ENCODE measurements around the gene LURAP1L. TPM values are rescaled to one million over a fixed set of nuclear protein-coding genes. Genes with fewer than 3 reads are reported as not detected.

The LURAP1L gene
- total and polyA plus RNA-seq, 9 donors, result 1.7 to 10.8 (median 4.2) TPM

DNA sequence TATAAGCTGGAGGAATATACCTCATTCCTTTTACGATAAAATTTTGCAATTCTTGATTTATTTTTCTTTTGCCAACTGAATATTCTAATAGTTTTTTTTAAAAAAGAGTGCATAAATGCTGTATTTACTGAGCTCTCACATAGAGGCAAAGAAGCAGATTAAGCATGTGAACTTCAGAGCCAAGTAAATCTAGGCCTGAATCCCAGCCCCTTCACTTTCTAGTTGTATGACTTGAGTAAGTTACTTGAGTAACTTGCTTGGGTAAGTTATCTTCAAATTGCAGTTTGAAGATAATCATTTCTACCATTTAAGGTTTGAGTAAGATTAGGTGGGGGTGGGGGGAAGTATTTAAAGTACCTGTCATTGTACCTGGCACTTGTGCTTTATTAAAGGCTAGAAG, 21.8 kb downstream of the LURAP1L start:
- no peaks in the 10 kb centered on the region for H3K9me3 ChIP-seq
- WGBS, 3 donors, result 44 to 79% (median 69%) methylated on average over 1 of the region's 1 CpG
- H3K27ac ChIP-seq, result no peak overlapping the region
- no peaks in the 10 kb centered on the region for H3K27me3 ChIP-seq
- intact Hi-C loops (cut with DNase I), result no loop called here
- H3K36me3 ChIP-seq, result no peaks in the 10 kb centered on the region
- TF ChIP-seq POLR2A (IDR thresholded peaks at IDR 0.05) (no peak), EP300 (IDR thresholded peaks at IDR 0.05) (no peak)
- TF ChIP-seq, protein P1, sequence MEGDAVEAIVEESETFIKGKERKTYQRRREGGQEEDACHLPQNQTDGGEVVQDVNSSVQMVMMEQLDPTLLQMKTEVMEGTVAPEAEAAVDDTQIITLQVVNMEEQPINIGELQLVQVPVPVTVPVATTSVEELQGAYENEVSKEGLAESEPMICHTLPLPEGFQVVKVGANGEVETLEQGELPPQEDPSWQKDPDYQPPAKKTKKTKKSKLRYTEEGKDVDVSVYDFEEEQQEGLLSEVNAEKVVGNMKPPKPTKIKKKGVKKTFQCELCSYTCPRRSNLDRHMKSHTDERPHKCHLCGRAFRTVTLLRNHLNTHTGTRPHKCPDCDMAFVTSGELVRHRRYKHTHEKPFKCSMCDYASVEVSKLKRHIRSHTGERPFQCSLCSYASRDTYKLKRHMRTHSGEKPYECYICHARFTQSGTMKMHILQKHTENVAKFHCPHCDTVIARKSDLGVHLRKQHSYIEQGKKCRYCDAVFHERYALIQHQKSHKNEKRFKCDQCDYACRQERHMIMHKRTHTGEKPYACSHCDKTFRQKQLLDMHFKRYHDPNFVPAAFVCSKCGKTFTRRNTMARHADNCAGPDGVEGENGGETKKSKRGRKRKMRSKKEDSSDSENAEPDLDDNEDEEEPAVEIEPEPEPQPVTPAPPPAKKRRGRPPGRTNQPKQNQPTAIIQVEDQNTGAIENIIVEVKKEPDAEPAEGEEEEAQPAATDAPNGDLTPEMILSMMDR (IDR thresholded peaks at IDR 0.05), result no peak
- no peak for DNase-seq
- no peak overlapping the region for H3K4me3 ChIP-seq
- no peaks in the 10 kb centered on the region for H3K4me1 ChIP-seq (ENCODE audit: insufficient read depth)

DNA sequence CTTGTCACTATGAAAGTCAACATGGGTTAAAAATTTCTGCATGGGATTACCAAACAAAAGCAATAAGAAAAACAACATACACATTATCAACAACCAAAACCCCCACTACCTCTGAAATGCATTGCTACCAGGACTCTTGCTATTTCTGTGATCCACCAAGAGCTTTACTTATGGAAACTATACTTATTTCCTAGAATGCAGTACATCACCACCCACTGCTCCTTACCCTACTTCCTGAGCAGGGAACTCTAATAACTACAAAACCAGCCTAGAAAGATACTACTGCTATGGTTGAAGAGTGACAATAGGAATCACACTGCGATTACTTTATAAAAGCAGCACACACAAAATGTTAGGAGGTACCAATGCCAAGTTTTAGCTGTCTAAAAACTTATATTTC, 22.2 kb downstream of the LURAP1L start:
- 82 to 87% (median 83%) methylated on average over 1 of the region's 1 CpG for whole genome bisulfite sequencing, 3 donors
- intact Hi-C loops (cut with DNase I), result no loop called here
- Histone ChIP-seq H3K9me3 (no peaks in the 10 kb centered on the region), H3K27ac (no peak overlapping the region), H3K36me3 (no peaks in the 10 kb centered on the region), H3K4me1 (ENCODE audit: insufficient read depth) (no peaks in the 10 kb centered on the region), H3K27me3 (no peaks in the 10 kb centered on the region), H3K4me3 (no peak overlapping the region)
- no peak for TF ChIP-seq POLR2A (IDR thresholded peaks at IDR 0.05)
- TF ChIP-seq, protein P1 (IDR thresholded peaks at IDR 0.05), result no peak
- no peak for TF ChIP-seq EP300 (IDR thresholded peaks at IDR 0.05)
- no peak for DNase-seq

DNA sequence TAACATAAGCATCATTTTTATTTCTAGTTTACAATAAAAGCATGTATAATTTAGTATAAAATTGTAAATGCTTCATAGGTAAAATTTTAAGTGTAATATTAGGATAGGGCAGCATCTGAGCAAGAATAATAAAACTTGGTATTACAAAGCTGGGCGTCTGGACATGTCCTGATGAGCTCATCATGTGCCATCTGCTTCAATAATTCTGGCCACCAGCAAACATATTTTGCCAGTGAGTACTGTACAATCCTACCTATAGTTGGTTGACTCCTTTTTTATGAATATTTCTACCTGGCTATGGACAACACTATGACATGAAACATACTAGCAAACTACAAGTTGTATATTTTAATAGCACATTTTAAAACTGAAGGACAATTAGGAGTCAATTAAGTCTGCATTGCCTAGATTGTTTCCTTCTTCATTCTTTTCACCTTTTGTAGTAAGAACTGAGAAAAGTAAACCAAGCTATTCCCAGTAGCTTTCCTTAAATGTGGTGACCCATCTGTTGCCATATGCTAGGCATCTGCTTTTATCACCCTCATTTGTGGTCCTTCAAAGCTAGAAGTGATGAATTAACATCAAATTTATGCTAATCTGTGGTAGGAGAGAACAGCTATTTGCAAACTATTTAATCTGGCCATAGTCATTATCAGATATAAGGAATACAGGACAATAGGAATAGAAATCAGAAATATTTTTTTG, 23.4 kb downstream of the LURAP1L start:
- 86 to 96% (median 89%) methylated on average over 1 of the region's 1 CpG for WGBS, 3 donors

DNA sequence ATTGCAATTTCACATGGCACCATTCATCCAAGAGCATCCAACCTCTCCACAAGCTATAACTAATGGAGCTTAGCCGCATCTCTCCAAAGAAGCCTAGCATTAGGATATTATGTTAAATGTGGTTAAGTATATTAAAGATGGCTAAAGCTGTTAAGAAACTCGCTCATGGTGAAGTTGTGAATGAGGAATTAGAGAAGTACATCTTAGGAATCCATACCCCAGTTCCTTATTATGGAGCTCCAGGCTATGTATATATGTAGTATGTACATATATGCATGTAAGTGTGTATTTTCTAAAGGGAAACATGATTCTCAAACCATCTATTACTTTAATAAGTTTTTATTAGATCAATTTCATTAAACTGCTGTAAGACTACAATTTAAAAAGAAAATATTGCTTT, 26.4 kb downstream of the LURAP1L start:
- H3K27ac ChIP-seq, result no peak overlapping the region
- no peak overlapping the region for H3K4me3 ChIP-seq
- TF ChIP-seq, protein P1 (IDR thresholded peaks at IDR 0.05), result no peak
- TF ChIP-seq POLR2A (IDR thresholded peaks at IDR 0.05), result no peak
- TF ChIP-seq EP300 (IDR thresholded peaks at IDR 0.05), result no peak
- H3K4me1 ChIP-seq (ENCODE audit: insufficient read depth), result no peaks in the 10 kb centered on the region
- 95 to 99% (median 99%) methylated on average over 2 of the region's 2 CpGs for WGBS, 3 donors
- H3K36me3 ChIP-seq, result no peaks in the 10 kb centered on the region
- H3K9me3 ChIP-seq, result no peaks in the 10 kb centered on the region
- intact Hi-C loops (cut with DNase I), result no loop called here
- no peaks in the 10 kb centered on the region for H3K27me3 ChIP-seq
- DNase-seq, result no peak

More for the DNA sequence above, 23.4 kb downstream of the LURAP1L start:
- Histone ChIP-seq H3K4me3 (no peak overlapping the region), H3K4me1 (ENCODE audit: insufficient read depth) (no peaks in the 10 kb centered on the region), H3K9me3 (no peaks in the 10 kb centered on the region), H3K27me3 (no peaks in the 10 kb centered on the region), H3K27ac (no peak overlapping the region), H3K36me3 (no peaks in the 10 kb centered on the region)
- TF ChIP-seq, protein P1 (IDR thresholded peaks at IDR 0.05), result no peak
- TF ChIP-seq POLR2A (IDR thresholded peaks at IDR 0.05), result no peak
- TF ChIP-seq EP300 (IDR thresholded peaks at IDR 0.05), result no peak
- no peak for DNase-seq
- intact Hi-C loops (cut with DNase I), result no loop called here

Data from ovary (tissue), 9 donors.